ENCODE measurements around the gene DOHH.
"Not testable (repeated sequence)": the region's sequence is repeated elsewhere in the genome, so short reads cannot be mapped to it uniquely, and the experiment has no call there.

DOHH gene

GRCh38 chr19:3534375-3535234 is 34.1 kb upstream of the DOHH start:
- DNase-seq: no peak

- DNase-seq: no peak
These were observed 33.2 kb upstream of the DOHH start for GRCh38 chr19:3533563-3534216.

GRCh38 chr19:3533033-3533432 is 32.6 kb upstream of the DOHH start:
- DNase-seq: no peak

GRCh38 chr19:3532154-3532786 is 31.8 kb upstream of the DOHH start:
- no peak for DNase-seq

- DNase-seq: no peak
These were observed 31.2 kb upstream of the DOHH start for GRCh38 chr19:3531716-3532115.

GRCh38 chr19:3530389-3530788 is 29.9 kb upstream of the DOHH start:
- DNase-seq: no peak

- not testable (repeated sequence) for DNase-seq
These were observed 28.8 kb upstream of the DOHH start for GRCh38 chr19:3529299-3529698.

GRCh38 chr19:3528539-3529211 is 28.2 kb upstream of the DOHH start:
- DNase-seq: no peak

- DNase-seq: no peak
These were observed 27.6 kb upstream of the DOHH start for GRCh38 chr19:3528080-3528479.

GRCh38 chr19:3527238-3527910 is 26.9 kb upstream of the DOHH start:
- DNase-seq: no peak

- DNase-seq: no peak
These were observed 26.2 kb upstream of the DOHH start for GRCh38 chr19:3526507-3527237.

GRCh38 chr19:3524904-3525451 is 24.5 kb upstream of the DOHH start:
- DNase-seq: no peak

- no peak for DNase-seq
These were observed 23.8 kb upstream of the DOHH start for GRCh38 chr19:3524078-3524842.

GRCh38 chr19:3523361-3524077 is 23.0 kb upstream of the DOHH start:
- no peak for DNase-seq

- no peak for DNase-seq
These were observed 22.2 kb upstream of the DOHH start for GRCh38 chr19:3522421-3523360.

GRCh38 chr19:3521104-3521445 is 20.6 kb upstream of the DOHH start:
- DNase-seq: no peak

- no peak for DNase-seq
These were observed 20.0 kb upstream of the DOHH start for GRCh38 chr19:3520166-3521103.

GRCh38 chr19:3519126-3519525 is 18.7 kb upstream of the DOHH start:
- DNase-seq: no peak
